ENCODE results near the gene DEFB125.
A peak's percentile ranks its signal among the peaks of the same experiment; 100 is the strongest.
"Not testable (repeated sequence)": the region's sequence is repeated elsewhere in the genome, so short reads cannot be mapped to it uniquely, and the experiment has no call there.

The DEFB125 gene

DNA sequence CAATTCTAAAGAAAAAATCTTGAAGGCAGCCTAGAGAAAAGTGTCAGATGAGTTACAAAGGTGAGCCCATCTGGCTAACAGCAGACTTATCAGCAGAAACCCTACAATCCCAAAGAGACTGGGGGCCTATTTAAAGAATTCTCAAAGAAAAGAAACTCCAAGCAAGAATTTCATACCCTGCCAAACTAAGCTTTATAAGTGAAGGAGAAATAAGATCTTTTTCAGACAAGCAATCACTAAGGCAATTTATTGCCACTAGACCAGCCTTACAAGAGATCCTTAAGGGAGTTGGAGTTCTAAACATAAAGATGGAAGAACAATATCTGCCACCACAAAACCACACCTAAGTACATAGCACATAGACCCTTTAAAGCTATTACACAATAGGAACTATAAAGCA is 30.0 kb downstream of the DEFB125 start:
- H3K27ac ChIP-seq (replicated peaks), result no peak overlapping the region
- H3K27me3 ChIP-seq (ENCODE audit: insufficient read depth, poor library complexity, severe bottlenecking), result no peaks in the 10 kb centered on the region
- DNase-seq (ENCODE audit: low read depth in 1 of 2, low spot score in 1 of 2), result no peak
- TF ChIP-seq POLR2AphosphoS5 (IDR thresholded peaks at IDR 0.05; ENCODE audit: low read depth), result no peak
- no peak for TF ChIP-seq SPI1 (IDR thresholded peaks at IDR 0.05; ENCODE audit: borderline replicate concordance, low read depth)
- no peak for TF ChIP-seq CTCF (IDR thresholded peaks at IDR 0.05; ENCODE audit: insufficient read depth, low read length)
- TF ChIP-seq REST (IDR thresholded peaks at IDR 0.05; ENCODE audit: insufficient replicate concordance, low read depth), result no peak
- TF ChIP-seq GABPA (IDR thresholded peaks at IDR 0.05; ENCODE audit: low read depth), result no peak
- no peak overlapping the region for H3K4me3 ChIP-seq (replicated peaks; ENCODE audit: insufficient read depth, low read length)

DNA sequence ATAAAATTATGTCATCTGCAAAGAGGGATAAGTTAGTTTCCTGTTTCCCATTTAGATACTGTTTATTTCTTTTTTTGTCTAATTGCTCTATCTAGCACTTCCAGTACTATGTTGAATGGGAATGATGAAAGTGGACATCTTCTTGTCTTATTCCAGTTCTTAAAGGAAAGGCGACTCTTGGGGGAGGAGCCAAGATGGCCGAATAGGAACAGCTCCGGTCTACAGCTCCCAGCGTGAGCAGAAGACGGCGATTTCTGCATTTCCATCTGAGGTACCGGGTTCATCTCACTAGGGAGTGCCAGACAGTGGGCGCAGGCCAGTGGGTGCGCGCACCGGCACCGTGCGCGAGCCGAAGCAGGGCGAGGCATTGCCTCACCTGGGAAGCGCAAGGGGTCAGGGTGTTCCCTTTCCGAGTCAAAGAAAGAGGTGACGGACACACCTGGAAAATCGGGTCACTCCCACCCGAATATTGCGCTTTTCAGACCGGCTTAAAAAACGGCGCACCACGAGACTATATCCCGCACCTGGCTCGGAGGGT is 42.4 kb downstream of the DEFB125 start:
- not testable (repeated sequence) for DNase-seq (ENCODE audit: low read depth in 1 of 2, low spot score in 1 of 2); H3K27ac ChIP-seq (replicated peaks); H3K4me3 ChIP-seq (replicated peaks; ENCODE audit: insufficient read depth, low read length); H3K27me3 ChIP-seq (ENCODE audit: insufficient read depth, poor library complexity, severe bottlenecking)

GRCh38 chr20:137668-138490 is 50.4 kb downstream of the DEFB125 start:
- Histone ChIP-seq H3K27me3 (ENCODE audit: insufficient read depth, poor library complexity, severe bottlenecking) (peaks cover 5% of the 10 kb centered on the region), H3K4me3 (replicated peaks; ENCODE audit: insufficient read depth, low read length) (no peak overlapping the region), H3K27ac (replicated peaks) (no peak overlapping the region)
- TF ChIP-seq POLR2AphosphoS5 (IDR thresholded peaks at IDR 0.05; ENCODE audit: low read depth) (no peak), SPI1 (IDR thresholded peaks at IDR 0.05; ENCODE audit: borderline replicate concordance, low read depth) (no peak), REST (IDR thresholded peaks at IDR 0.05; ENCODE audit: insufficient replicate concordance, low read depth) (no peak), GABPA (IDR thresholded peaks at IDR 0.05; ENCODE audit: low read depth) (no peak), CTCF (IDR thresholded peaks at IDR 0.05; ENCODE audit: insufficient read depth, low read length) (no peak)
- DNase-seq (ENCODE audit: low read depth in 1 of 2, low spot score in 1 of 2), result peak in 1 of 2 experiments; percentile 2

GRCh38 chr20:142290-142689 is 54.8 kb downstream of the DEFB125 start, which contains the start of gene DEFB126:
Gene DEFB126, plus strand, starts transcription at chr20:142590. Its CDS starts 39 bp downstream, at chr20:142629.
- TF ChIP-seq CTCF (IDR thresholded peaks at IDR 0.05; ENCODE audit: insufficient read depth, low read length) (no peak), GABPA (IDR thresholded peaks at IDR 0.05; ENCODE audit: low read depth) (no peak), REST (IDR thresholded peaks at IDR 0.05; ENCODE audit: insufficient replicate concordance, low read depth) (no peak), SPI1 (IDR thresholded peaks at IDR 0.05; ENCODE audit: borderline replicate concordance, low read depth) (no peak), POLR2AphosphoS5 (IDR thresholded peaks at IDR 0.05; ENCODE audit: low read depth) (no peak)
- no peak within 1 kb of the TSS for H3K4me3 ChIP-seq (replicated peaks; ENCODE audit: insufficient read depth, low read length)
- H3K27me3 ChIP-seq (ENCODE audit: insufficient read depth, poor library complexity, severe bottlenecking), result peaks cover 17% of the 10 kb centered on the region
- DNase-seq (ENCODE audit: low read depth in 1 of 2, low spot score in 1 of 2), result no peak
- no peak within 1 kb of the TSS for H3K27ac ChIP-seq (replicated peaks)
